GM12878 (cell line): ENCODE data around the gene SHISA9. TPM values are rescaled to one million over a fixed set of nuclear protein-coding genes. Genes with fewer than 3 reads are reported as not detected.

ENCODE experiments used
- ATAC-seq: fragments of 200-7000 bp; cut with Tn5 transposase; 3 replicates; pipeline ENCODE4 v1.9.1; 2020; ENCODE audit warnings: mild to moderate bottlenecking, moderate library complexity
- BruUV-seq: library from RNA; stranded (reverse); fragments of 400-500 nt; replicated peaks from 2 replicates; lab custom pipeline; 2021; lab: Mats Ljungman, UMichigan
- CTCF ChIA-PET: fragments of 300-600 bp; sonication (Branson Sonifier 250); formaldehyde crosslinking; extraction: SDS; loops from one replicate; lab custom pipeline; 2021; ENCODE audit warnings: inconsistent platforms; lab: Yijun Ruan, JAX
- POLR2A ChIA-PET: fragments of 350-600 bp; formaldehyde crosslinking; extraction: SDS; loops from one replicate; lab custom pipeline; 2021; ENCODE audit warnings: inconsistent platforms; lab: Charles Lee
- RAD21 ChIA-PET: fragments of 300-600 bp; sonication (Branson Sonifier 250); formaldehyde crosslinking; loops from one replicate; lab custom pipeline; 2023; ENCODE audit warnings: antibody characterized with exemption; ENCODE audit not compliant: unreplicated experiment; lab: Charles Lee
- SMC1A ChIA-PET: fragments of 300-600 bp; sonication (Branson Sonifier 250); formaldehyde crosslinking; loops from one replicate; lab custom pipeline; 2023; ENCODE audit not compliant: unreplicated experiment, uncharacterized antibody; lab: Charles Lee
- DNase-seq: peaks from one replicate; pipeline ENCODE4 v3.0.0-alpha.2; 2011; ENCODE audit warnings: low read depth, low spot score
- FAIRE-seq: peaks from 3 replicates; lab custom pipeline; 2011; peaks lifted over from hg19 to GRCh38; lab: Jason Lieb, UNC
- H2AFZ ChIP-seq: 2 replicates; pipeline ENCODE4 v1.6.0; 2011; ENCODE audit warnings: low read depth, low read length, control low read depth; ENCODE audit not compliant: control insufficient read depth
- H3K27ac ChIP-seq: 2 replicates; pipeline ENCODE4 v1.5.1; 2011; ENCODE audit warnings: control low read depth; ENCODE audit not compliant: control insufficient read depth, insufficient read depth
- H3K27me3 ChIP-seq, 2 experiments: replicated peaks in 1 of 2; 2 replicates each; pipeline versions ENCODE4 v1.6.0 to v1.6.1; 2011; ENCODE audit warnings: low read length in 1 of 2; ENCODE audit not compliant: control insufficient read depth in 2 of 2, insufficient read depth in 2 of 2
- H3K36me3 ChIP-seq, 2 experiments: 2 replicates each; pipeline ENCODE4 v1.5.1; 2011; ENCODE audit warnings: low read length in 1 of 2; ENCODE audit not compliant: control insufficient read depth in 2 of 2, insufficient read depth in 2 of 2
- H3K4me1 ChIP-seq: 2 replicates; pipeline ENCODE4 v1.6.1; 2011; ENCODE audit warnings: mild to moderate bottlenecking, low read length, moderate library complexity, mixed read lengths; ENCODE audit not compliant: control insufficient read depth, insufficient read depth
- H3K4me2 ChIP-seq: 2 replicates; pipeline ENCODE4 v1.6.0; 2011; ENCODE audit warnings: control low read depth; ENCODE audit not compliant: control insufficient read depth, insufficient read depth
- H3K4me3 ChIP-seq: fragments of 200-600 bp; sonication (generic); 2 replicates; pipeline ENCODE4 v1.5.1; 2016
- H3K79me2 ChIP-seq: 2 replicates; pipeline ENCODE4 v1.6.0; 2011; ENCODE audit warnings: low read length; ENCODE audit not compliant: control insufficient read depth, insufficient read depth
- H3K9ac ChIP-seq: 2 replicates; pipeline ENCODE4 v1.8.0; 2011; ENCODE audit warnings: low read length, control low read depth, mixed read lengths; ENCODE audit not compliant: control insufficient read depth, insufficient read depth
- H3K9me3 ChIP-seq: replicated peaks from 3 replicates; pipeline ENCODE4 v1.5.1; 2011; ENCODE audit warnings: mild to moderate bottlenecking, low read length; ENCODE audit not compliant: control insufficient read depth, insufficient read depth
- H4K20me1 ChIP-seq: 2 replicates; pipeline ENCODE4 v1.6.0; 2011; ENCODE audit not compliant: control insufficient read depth, insufficient read depth
- BMI1 ChIP-seq: fragments of 450-650 bp; IDR thresholded peaks from 2 replicates; pipeline ENCODE4 v1.6.1; 2016; ENCODE audit warnings: mild to moderate bottlenecking, moderate library complexity, borderline replicate concordance
- MTA3 ChIP-seq: IDR thresholded peaks from 2 replicates; pipeline ENCODE4 v1.6.1; 2012; ENCODE audit warnings: low read length, inconsistent platforms, borderline replicate concordance
- RB1 ChIP-seq: fragments of 450-650 bp; formaldehyde crosslinking; IDR thresholded peaks from 2 replicates; pipeline ENCODE4 v1.6.1; 2017; ENCODE audit warnings: mild to moderate bottlenecking, borderline replicate concordance
- SPI1 ChIP-seq: IDR thresholded peaks from 2 replicates; pipeline ENCODE4 v1.6.1; 2011; ENCODE audit warnings: low read depth, mild to moderate bottlenecking, low read length, moderate library complexity, borderline replicate concordance; ENCODE audit not compliant: insufficient read depth
- YY1 ChIP-seq: IDR thresholded peaks from 2 replicates; pipeline ENCODE4 v1.6.1; 2011; ENCODE audit warnings: low read depth, mild to moderate bottlenecking, low read length
- ZSCAN29 ChIP-seq: fragments of 450-650 bp; IDR thresholded peaks from 2 replicates; pipeline ENCODE4 v1.6.1; 2017; ENCODE audit warnings: mild to moderate bottlenecking, moderate library complexity
- WGBS: methylation state at CpG from one replicate; pipeline ENCODE4 v1.1.6; 2016; ENCODE audit warnings: low lambda C conversion rate; ENCODE audit not compliant: insufficient replicate concordance, insufficient coverage; ENCODE audit errors: missing lambda C conversion rate; 5-methylcytosine and 5-hydroxymethylcytosine counted together
- in situ Hi-C: fragments of 300-500 bp; cut with MboI; formaldehyde crosslinking; loops from 9 replicates; pipeline ENCODE4 v1.14.3; 2018; ENCODE audit warnings: mixed read lengths
- intact Hi-C: fragments of 100-400 bp; cut with micrococcal nuclease; formaldehyde crosslinking; loops from one replicate; pipeline ENCODE4 v1.14.2; 2022; ENCODE audit not compliant: unreplicated experiment
- polyA plus RNA-seq, 11 experiments: library from polyadenylated mRNA; depleted of rRNA in 4 of 11; unstranded in 6 of 11; stranded (reverse) in 5 of 11; fragments of >200 nt; fragmentation: Nextera tagmentation in 4 of 11; fragmentation: Illumina TruSeq in 1 of 11; extraction: Ambion mirVana in 4 of 11; extraction: Trizol in 1 of 11; gene quantifications; 1 replicate in 1 of 11; 2 replicates in 10 of 11; pipeline versions ENCODE4 v1.2.1 to v1.2.3, GENCODE V29; 2011 to 2016; ENCODE audit warnings: inconsistent platforms in 2 of 11, missing spikeins in 2 of 11, low read depth in 1 of 11
- total RNA-seq, 4 experiments: library from RNA; depleted of rRNA in 3 of 4; stranded (reverse); fragments of >200 nt in 3 of 4; fragmentation: Illumina TruSeq in 1 of 4; extraction: Trizol in 1 of 4; gene quantifications; 2 replicates each; pipeline versions ENCODE4 v1.2.1 to v1.2.3, GENCODE V29; 2013 to 2021
- TF ChIP-seq, protein P1 (sequence below): fragments of 450-650 bp; IDR thresholded peaks from 2 replicates; pipeline ENCODE4 v1.6.1; 2017; ENCODE audit warnings: low read depth, mild to moderate bottlenecking, moderate library complexity
- TF ChIP-seq, protein P2 (sequence below): fragments of 450-650 bp; formaldehyde crosslinking; IDR thresholded peaks from 2 replicates; pipeline ENCODE4 v1.5.0; 2022; ENCODE audit warnings: mild to moderate bottlenecking, missing genetic modification characterization

SHISA9 gene
- total and polyA plus RNA-seq, 10 of the 15 experiments (the other 5 are each of a cell fraction or from before 2014, with no cell fraction given) = 0.03 to 25.5 (median 0.07) TPM

DNA sequence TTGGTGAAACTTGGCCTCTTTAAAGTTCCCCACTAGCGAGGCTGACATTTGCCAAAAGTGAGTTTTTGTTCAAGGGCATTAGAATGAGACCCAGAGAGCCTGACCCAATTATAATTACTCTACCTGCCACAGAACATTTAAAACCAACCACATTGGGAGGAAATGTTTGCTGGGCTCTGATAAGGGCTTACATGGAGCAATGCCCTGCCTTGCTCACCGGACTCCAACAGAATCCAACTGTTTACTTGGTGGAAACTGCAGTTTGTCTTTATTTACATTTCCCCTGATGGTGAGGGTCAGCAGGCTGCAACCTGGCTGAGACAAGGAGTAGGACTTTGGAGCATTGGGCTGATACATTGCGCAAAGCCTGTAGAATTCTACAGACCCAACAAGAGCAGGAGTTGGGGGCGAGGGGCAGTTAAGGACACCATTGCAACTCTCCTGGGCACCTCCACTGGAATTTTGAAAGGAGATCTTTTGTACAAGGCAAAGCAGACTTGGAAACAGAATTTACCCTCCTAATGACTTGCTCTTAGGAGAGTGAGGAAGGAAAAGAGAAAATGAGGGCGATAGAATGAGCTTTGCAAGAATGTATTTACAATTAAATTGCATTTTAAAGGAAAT is 368.6 kb downstream of the SHISA9 start:
- no peak for TF ChIP-seq RB1
- no peak for TF ChIP-seq SPI1
- TF ChIP-seq, protein P1, sequence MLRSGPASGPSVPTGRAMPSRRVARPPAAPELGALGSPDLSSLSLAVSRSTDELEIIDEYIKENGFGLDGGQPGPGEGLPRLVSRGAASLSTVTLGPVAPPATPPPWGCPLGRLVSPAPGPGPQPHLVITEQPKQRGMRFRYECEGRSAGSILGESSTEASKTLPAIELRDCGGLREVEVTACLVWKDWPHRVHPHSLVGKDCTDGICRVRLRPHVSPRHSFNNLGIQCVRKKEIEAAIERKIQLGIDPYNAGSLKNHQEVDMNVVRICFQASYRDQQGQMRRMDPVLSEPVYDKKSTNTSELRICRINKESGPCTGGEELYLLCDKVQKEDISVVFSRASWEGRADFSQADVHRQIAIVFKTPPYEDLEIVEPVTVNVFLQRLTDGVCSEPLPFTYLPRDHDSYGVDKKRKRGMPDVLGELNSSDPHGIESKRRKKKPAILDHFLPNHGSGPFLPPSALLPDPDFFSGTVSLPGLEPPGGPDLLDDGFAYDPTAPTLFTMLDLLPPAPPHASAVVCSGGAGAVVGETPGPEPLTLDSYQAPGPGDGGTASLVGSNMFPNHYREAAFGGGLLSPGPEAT = no peak
- no peak for TF ChIP-seq BMI1
- no peak for TF ChIP-seq MTA3
- TF ChIP-seq YY1 = no peak
- TF ChIP-seq, protein P2, sequence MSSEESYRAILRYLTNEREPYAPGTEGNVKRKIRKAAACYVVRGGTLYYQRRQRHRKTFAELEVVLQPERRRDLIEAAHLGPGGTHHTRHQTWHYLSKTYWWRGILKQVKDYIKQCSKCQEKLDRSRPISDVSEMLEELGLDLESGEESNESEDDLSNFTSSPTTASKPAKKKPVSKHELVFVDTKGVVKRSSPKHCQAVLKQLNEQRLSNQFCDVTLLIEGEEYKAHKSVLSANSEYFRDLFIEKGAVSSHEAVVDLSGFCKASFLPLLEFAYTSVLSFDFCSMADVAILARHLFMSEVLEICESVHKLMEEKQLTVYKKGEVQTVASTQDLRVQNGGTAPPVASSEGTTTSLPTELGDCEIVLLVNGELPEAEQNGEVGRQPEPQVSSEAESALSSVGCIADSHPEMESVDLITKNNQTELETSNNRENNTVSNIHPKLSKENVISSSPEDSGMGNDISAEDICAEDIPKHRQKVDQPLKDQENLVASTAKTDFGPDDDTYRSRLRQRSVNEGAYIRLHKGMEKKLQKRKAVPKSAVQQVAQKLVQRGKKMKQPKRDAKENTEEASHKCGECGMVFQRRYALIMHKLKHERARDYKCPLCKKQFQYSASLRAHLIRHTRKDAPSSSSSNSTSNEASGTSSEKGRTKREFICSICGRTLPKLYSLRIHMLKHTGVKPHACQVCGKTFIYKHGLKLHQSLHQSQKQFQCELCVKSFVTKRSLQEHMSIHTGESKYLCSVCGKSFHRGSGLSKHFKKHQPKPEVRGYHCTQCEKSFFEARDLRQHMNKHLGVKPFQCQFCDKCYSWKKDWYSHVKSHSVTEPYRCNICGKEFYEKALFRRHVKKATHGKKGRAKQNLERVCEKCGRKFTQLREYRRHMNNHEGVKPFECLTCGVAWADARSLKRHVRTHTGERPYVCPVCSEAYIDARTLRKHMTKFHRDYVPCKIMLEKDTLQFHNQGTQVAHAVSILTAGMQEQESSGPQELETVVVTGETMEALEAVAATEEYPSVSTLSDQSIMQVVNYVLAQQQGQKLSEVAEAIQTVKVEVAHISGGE (CRISPR knock-in tag) = no peak
- no peak for TF ChIP-seq ZSCAN29
- no peak overlapping the region for H3K9ac ChIP-seq
- CTCF ChIA-PET = interaction anchor here (1.0 kb wide), 1 partner anchor 650 kb away, joined by 3 read pairs; the partner anchor contains the start of gene ERCC4
- FAIRE-seq (no peak), ATAC-seq (no peak), DNase-seq (no peak)
- H3K27me3 ChIP-seq = no peaks in the 10 kb centered on the region
- no peak overlapping the region for H3K4me3 ChIP-seq
- H3K4me1 ChIP-seq = no peaks in the 10 kb centered on the region
- no TSS peak for BruUV-seq
- intact Hi-C loops (no loop called here), in situ Hi-C loops (no loop called here)
- 46% methylated on average over 5 of the region's 5 CpGs for WGBS
- H3K79me2 ChIP-seq = no peaks in the 10 kb centered on the region
- no peaks in the 10 kb centered on the region for H3K36me3 ChIP-seq
- no peaks in the 10 kb centered on the region for H4K20me1 ChIP-seq
- H3K4me2 ChIP-seq = no peak overlapping the region
- H3K27ac ChIP-seq = no peak overlapping the region
- H3K9me3 ChIP-seq = no peaks in the 10 kb centered on the region; the same call in 2 of the 3 replicates
- RAD21 ChIA-PET = interaction anchor here (1.9 kb wide), 1 partner anchor 9 kb away, joined by 4 read pairs; no protein-coding TSS in a partner anchor
- no peak overlapping the region for H2AFZ ChIP-seq
- SMC1A ChIA-PET = no interaction called here
- POLR2A ChIA-PET = no interaction called here
